PC-9 (cell line): ENCODE data around the gene CDC42BPG. TPM values are rescaled to one million over a fixed set of nuclear protein-coding genes. Genes with fewer than 3 reads are reported as not detected.

ENCODE experiments used
- BruUV-seq: library from RNA; stranded (reverse); fragments of 400-500 nt; replicated peaks from 2 replicates; lab custom pipeline; 2021; lab: Mats Ljungman, UMichigan
- CTCF ChIA-PET: fragments of 300-600 bp; sonication (Branson Sonifier 250); formaldehyde crosslinking; loops from one replicate; lab custom pipeline; 2022; ENCODE audit warnings: antibody characterized with exemption; lab: Charles Lee
- POLR2A ChIA-PET: fragments of 300-600 bp; sonication (Branson Sonifier 250); formaldehyde crosslinking; loops from one replicate; lab custom pipeline; 2022; ENCODE audit warnings: antibody characterized with exemption; ENCODE audit not compliant: unreplicated experiment; lab: Charles Lee
- DNase-seq, 2 experiments: peaks; one replicate each; pipeline versions ENCODE4 v3.0.0 to v3.0.0-alpha.2; 2015 to 2022; ENCODE audit warnings: mixed read lengths in 1 of 2
- H2AFZ ChIP-seq: fragments of 200-600 bp; sonication (generic); 2 replicates; pipeline ENCODE4 v1.8.1; 2017; ENCODE audit warnings: antibody characterized with exemption
- H3F3A ChIP-seq: fragments of 200-600 bp; sonication (generic); 2 replicates; pipeline ENCODE4 v1.8.1; 2017; ENCODE audit warnings: antibody characterized with exemption, mild to moderate bottlenecking, low read depth; ENCODE audit not compliant: insufficient read depth
- H3K27ac ChIP-seq: fragments of 200-600 bp; sonication (generic); 2 replicates; pipeline ENCODE4 v1.6.1; 2016; ENCODE audit warnings: mixed run types
- H3K27me3 ChIP-seq: fragments of 200-600 bp; sonication (generic); 2 replicates; pipeline ENCODE4 v1.6.1; 2016; ENCODE audit warnings: low read depth, mixed run types; ENCODE audit not compliant: insufficient read depth
- H3K36me3 ChIP-seq: fragments of 200-600 bp; sonication (generic); 2 replicates; pipeline ENCODE4 v1.6.1; 2016; ENCODE audit warnings: low read depth, mixed run types
- H3K4me1 ChIP-seq: fragments of 200-600 bp; sonication (generic); replicated peaks from 2 replicates; pipeline ENCODE4 v1.6.1; 2016; ENCODE audit warnings: mixed run types; ENCODE audit not compliant: insufficient read depth
- H3K4me2 ChIP-seq: fragments of 200-600 bp; sonication (generic); 2 replicates; pipeline ENCODE4 v1.6.1; 2017; ENCODE audit warnings: mixed run types
- H3K4me3 ChIP-seq: fragments of 200-600 bp; sonication (generic); 2 replicates; pipeline ENCODE4 v1.6.1; 2016; ENCODE audit warnings: mixed run types
- H3K79me2 ChIP-seq: fragments of 200-600 bp; sonication (generic); 2 replicates; pipeline ENCODE4 v1.6.1; 2017; ENCODE audit warnings: low read depth, mixed run types
- H3K9me2 ChIP-seq: fragments of 200-600 bp; sonication (generic); 2 replicates; pipeline ENCODE4 v1.8.1; 2017; ENCODE audit warnings: mild to moderate bottlenecking; ENCODE audit not compliant: insufficient read depth
- H3K9me3 ChIP-seq: fragments of 200-600 bp; sonication (generic); 2 replicates; pipeline ENCODE4 v1.8.1; 2016; ENCODE audit warnings: low read depth; ENCODE audit not compliant: insufficient read depth
- H4K20me1 ChIP-seq: fragments of 200-600 bp; sonication (generic); 2 replicates; pipeline ENCODE4 v1.8.1; 2017; ENCODE audit not compliant: insufficient read depth
- CTCF ChIP-seq: fragments of 200-600 bp; sonication (generic); conservative IDR thresholded peaks from 2 replicates; pipeline ENCODE4 v1.6.1; 2017; ENCODE audit warnings: mixed run types, antibody characterized with exemption, mild to moderate bottlenecking, moderate library complexity
- EZH2 ChIP-seq: fragments of 200-600 bp; sonication (generic); IDR thresholded peaks from 2 replicates; pipeline ENCODE4 v1.8.0; 2017; ENCODE audit warnings: antibody characterized with exemption, low read depth
- intact Hi-C: fragments of 100-400 bp; cut with micrococcal nuclease; formaldehyde crosslinking; loops from one replicate; pipeline ENCODE4 v1.10.0; 2022; ENCODE audit not compliant: unreplicated experiment
- total RNA-seq: library from RNA; stranded (reverse); gene quantifications from 2 replicates; pipeline ENCODE4 v1.2.3, GENCODE V29; 2021

Gene CDC42BPG
- total RNA-seq, 1 experiment from 2014 or later: 31.3 TPM

DNA sequence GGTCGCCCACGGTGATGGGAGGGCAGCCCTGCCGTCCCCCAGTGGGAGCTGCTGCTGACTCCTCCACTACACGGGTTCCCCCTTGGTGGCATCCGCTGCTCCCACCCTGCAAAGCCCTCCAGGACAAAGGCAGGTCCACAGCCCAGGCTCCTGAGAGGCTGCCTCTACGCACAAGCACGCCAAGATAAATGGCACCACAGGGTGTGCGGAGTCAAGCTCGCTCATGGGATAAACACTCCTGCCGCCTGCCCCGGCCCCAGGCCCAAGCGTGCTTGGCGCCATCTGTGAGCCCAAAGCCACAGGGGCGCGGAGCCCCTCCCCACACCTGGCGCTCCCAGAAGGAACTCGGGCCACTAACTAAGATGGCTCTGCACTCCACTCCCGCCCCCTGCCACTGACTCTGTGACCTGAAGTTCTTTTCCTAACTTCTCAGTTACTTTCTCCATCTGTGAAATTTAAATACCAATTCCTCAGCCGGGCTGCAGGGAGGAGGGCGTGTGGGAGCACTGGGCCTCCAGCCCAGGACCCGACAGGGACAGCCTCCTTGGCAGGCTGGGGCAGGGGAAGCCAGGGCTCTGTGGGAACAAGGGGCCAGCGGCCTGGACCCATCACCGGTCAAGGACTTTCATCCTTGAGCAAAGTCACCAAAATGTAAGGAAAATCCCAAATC, 19.1 kb upstream of the CDC42BPG start:
- Histone ChIP-seq H3K27ac (no peak overlapping the region), H3K4me2 (no peak overlapping the region), H3K79me2 (peaks cover 92% of the 10 kb centered on the region), H3K4me1 (peaks cover 34% of the 10 kb centered on the region), H3K36me3 (0 out of 2 replicates have a peak, but pooled peaks cover 19% of the 10 kb centered on the region), H3K9me3 (no peaks in the 10 kb centered on the region), H3K27me3 (no peaks in the 10 kb centered on the region), H2AFZ (no peak overlapping the region), H3F3A (peaks cover 31% of the 10 kb centered on the region; the same call in 1 of the 2 replicates), H3K4me3 (no peak overlapping the region), H4K20me1 (peaks cover 19% of the 10 kb centered on the region; the same call in 1 of the 2 replicates), H3K9me2 (no peaks in the 10 kb centered on the region)
- CTCF ChIA-PET: interaction anchor here (0.5 to 2.2 kb wide), 4 partner anchors 9 to 578 kb away, joined by 3 to 12 read pairs (median 6); partner anchors contain the start of gene GPR137
- BruUV-seq: no TSS peak
- DNase-seq: no peak
- intact Hi-C loops: no loop called here
- TF ChIP-seq CTCF (no peak), EZH2 (no peak)
- POLR2A ChIA-PET: no interaction called here

DNA sequence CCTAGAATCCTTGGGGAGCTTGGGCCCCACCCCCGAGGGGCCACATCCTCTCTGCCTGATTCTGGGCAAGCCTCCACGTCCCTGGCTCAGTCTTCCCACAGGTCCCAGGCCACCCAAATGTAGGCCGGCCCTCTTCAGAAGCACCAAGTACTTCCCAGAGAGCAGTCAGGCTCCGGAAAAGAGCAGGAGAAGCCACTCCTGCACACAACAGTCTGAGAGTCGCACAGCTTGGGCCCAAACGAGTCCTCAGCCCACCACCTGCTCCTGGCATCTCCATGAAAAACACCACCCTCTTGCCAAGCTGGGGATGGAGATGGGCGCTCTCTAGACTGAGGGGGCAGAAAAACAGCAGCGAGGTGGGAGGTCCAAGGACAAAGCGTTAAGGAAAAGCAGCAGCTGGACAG, 18.5 kb upstream of the CDC42BPG start:
- Histone ChIP-seq H3K79me2 (peaks cover 92% of the 10 kb centered on the region), H3K27me3 (no peaks in the 10 kb centered on the region), H3K4me2 (no peak overlapping the region), H3K4me3 (no peak overlapping the region), H3K36me3 (0 out of 2 replicates have a peak, but pooled peaks cover 23% of the 10 kb centered on the region), H3K4me1 (peaks cover 34% of the 10 kb centered on the region), H3K9me2 (no peaks in the 10 kb centered on the region), H3K9me3 (no peaks in the 10 kb centered on the region), H4K20me1 (peaks cover 17% of the 10 kb centered on the region; the same call in 1 of the 2 replicates), H2AFZ (no peak overlapping the region), H3K27ac (peak overlapping the region; percentile 22; the same call in 1 of the 2 replicates), H3F3A (peaks cover 35% of the 10 kb centered on the region)
- TF ChIP-seq CTCF (no peak), EZH2 (no peak)
- intact Hi-C loops: no loop called here
- CTCF ChIA-PET: no interaction called here
- DNase-seq: no peak
- POLR2A ChIA-PET: no interaction called here
- BruUV-seq: no TSS peak

DNA sequence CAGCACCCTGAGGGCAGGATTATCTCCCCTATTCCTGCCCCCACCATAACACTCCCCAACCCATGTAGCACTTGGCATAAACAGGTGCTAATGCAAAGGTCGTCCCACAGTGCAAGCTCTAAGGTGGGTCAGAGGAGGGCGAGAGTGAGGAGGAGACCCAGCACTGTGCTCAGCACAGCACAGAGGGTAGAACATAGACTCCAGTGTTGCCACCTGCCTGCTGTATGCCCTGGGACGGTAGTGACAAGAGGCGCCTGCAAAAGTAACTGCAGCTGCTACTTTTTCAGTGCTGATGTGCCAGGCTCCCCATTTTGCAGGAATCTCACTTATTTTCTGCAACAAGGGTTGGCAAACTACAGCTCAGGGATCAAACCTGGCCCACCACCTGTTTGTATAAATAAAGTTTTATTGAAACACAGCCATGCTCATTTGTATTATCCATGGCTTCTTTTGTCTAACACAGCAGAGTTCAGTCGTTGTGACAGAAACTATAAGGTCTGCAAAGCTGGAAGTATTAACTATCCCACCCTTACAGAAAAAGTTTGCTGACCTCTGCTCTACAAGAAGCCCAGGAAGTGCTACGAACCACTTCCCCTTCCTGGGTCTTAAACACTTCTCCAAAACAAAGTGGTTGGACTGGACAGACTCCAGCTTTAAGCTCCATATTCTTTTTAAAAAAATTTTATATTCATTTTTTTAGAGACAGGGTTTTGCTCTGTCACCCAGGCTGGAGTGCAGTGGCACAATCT, 16.9 kb upstream of the CDC42BPG start:
- no peaks in the 10 kb centered on the region for H3K9me2 ChIP-seq
- TF ChIP-seq EZH2: no peak
- no peak for TF ChIP-seq CTCF
- no peaks in the 10 kb centered on the region for H3K9me3 ChIP-seq
- peaks cover 84% of the 10 kb centered on the region for H3K79me2 ChIP-seq
- CTCF ChIA-PET: no interaction called here
- no peak for DNase-seq
- no peak overlapping the region for H3K4me2 ChIP-seq
- POLR2A ChIA-PET: interaction anchor here (0.6 kb wide), 1 partner anchor 13 kb away, joined by 6 read pairs; no protein-coding TSS in a partner anchor
- H3K27ac ChIP-seq: no peak overlapping the region
- BruUV-seq: no TSS peak
- no peaks in the 10 kb centered on the region for H3K27me3 ChIP-seq
- no peak overlapping the region for H3K4me3 ChIP-seq
- intact Hi-C loops: no loop called here
- peaks cover 44% of the 10 kb centered on the region for H3F3A ChIP-seq
- H4K20me1 ChIP-seq: peaks cover 11% of the 10 kb centered on the region; the same call in 1 of the 2 replicates
- H3K36me3 ChIP-seq: 0 out of 2 replicates have a peak, but pooled peaks cover 23% of the 10 kb centered on the region
- H3K4me1 ChIP-seq: peaks cover 49% of the 10 kb centered on the region
- H2AFZ ChIP-seq: no peak overlapping the region
